ENCODE results near the gene FAXDC2.

DNA sequence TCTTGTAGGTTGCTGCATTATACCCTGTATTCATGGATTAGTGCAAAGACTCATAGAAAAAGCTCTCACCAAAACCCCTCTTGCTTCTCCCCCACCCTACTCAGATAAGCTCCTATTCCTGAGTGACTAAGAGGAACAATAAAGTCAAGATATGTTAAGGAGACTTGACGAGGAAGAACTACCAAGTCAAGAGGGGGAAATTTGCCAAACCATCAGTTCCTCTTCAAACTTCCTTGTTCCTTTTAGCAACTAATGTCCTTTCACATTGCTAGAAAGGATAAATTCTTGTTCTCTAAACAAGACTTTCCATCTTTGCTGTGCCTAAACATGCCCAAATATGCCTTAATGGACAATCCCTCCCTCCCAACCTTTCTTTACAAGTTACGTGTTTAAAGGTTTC, 35.0 kb upstream of the FAXDC2 start:
- TF ChIP-seq, protein P1, sequence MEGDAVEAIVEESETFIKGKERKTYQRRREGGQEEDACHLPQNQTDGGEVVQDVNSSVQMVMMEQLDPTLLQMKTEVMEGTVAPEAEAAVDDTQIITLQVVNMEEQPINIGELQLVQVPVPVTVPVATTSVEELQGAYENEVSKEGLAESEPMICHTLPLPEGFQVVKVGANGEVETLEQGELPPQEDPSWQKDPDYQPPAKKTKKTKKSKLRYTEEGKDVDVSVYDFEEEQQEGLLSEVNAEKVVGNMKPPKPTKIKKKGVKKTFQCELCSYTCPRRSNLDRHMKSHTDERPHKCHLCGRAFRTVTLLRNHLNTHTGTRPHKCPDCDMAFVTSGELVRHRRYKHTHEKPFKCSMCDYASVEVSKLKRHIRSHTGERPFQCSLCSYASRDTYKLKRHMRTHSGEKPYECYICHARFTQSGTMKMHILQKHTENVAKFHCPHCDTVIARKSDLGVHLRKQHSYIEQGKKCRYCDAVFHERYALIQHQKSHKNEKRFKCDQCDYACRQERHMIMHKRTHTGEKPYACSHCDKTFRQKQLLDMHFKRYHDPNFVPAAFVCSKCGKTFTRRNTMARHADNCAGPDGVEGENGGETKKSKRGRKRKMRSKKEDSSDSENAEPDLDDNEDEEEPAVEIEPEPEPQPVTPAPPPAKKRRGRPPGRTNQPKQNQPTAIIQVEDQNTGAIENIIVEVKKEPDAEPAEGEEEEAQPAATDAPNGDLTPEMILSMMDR (IDR thresholded peaks at IDR 0.05), result no peak
- TF ChIP-seq POLR2AphosphoS5 (IDR thresholded peaks at IDR 0.05) (no peak), EP300 (IDR thresholded peaks at IDR 0.05) (no peak), POLR2A (IDR thresholded peaks at IDR 0.05; ENCODE audit: low read depth) (no peak)
